HepG2 (cell line): ENCODE results near the gene FBXO30. TPM values are rescaled to one million over a fixed set of nuclear protein-coding genes. Genes with fewer than 3 reads are reported as not detected.

ENCODE experiments used
- AHR ChIP-seq: IDR thresholded peaks from 2 replicates; pipeline ENCODE4 v1.6.1; 2018; ENCODE audit warnings: missing genetic modification reagents, missing compliant biosample characterization
- ATRX ChIP-seq: sonication (generic); formaldehyde crosslinking; IDR thresholded peaks from 2 replicates; pipeline ENCODE4 v1.4.0; 2020; ENCODE audit warnings: missing genetic modification reagents, borderline replicate concordance
- FOXO1 ChIP-seq: sonication (generic); formaldehyde crosslinking; IDR thresholded peaks from 2 replicates; pipeline ENCODE4 v1.4.0; 2020; ENCODE audit warnings: missing genetic modification reagents
- NFIB ChIP-seq: sonication (generic); formaldehyde crosslinking; IDR thresholded peaks from 2 replicates; pipeline ENCODE4 v1.9.0; 2021; ENCODE audit warnings: missing genetic modification reagents, mild to moderate bottlenecking, borderline replicate concordance
- RXRA ChIP-seq: sonication (generic); formaldehyde crosslinking; IDR thresholded peaks from 2 replicates; pipeline ENCODE4 v1.5.1; 2020; ENCODE audit warnings: missing genetic modification reagents
- SMAD1 ChIP-seq: sonication (generic); formaldehyde crosslinking; IDR thresholded peaks from 2 replicates; pipeline ENCODE4 v1.4.0; 2020; ENCODE audit warnings: missing genetic modification reagents, low read depth, mild to moderate bottlenecking, borderline replicate concordance
- TCF7L2 ChIP-seq: IDR thresholded peaks from 2 replicates; pipeline ENCODE4 v1.6.1; 2011; ENCODE audit warnings: mild to moderate bottlenecking, low read depth, low read length, moderate library complexity
- WIZ ChIP-seq: sonication (generic); formaldehyde crosslinking; IDR thresholded peaks from 2 replicates; pipeline ENCODE4 v1.5.1; 2020; ENCODE audit warnings: mild to moderate bottlenecking, missing genetic modification reagents
- ZNF207 ChIP-seq: fragments of 450-650 bp; IDR thresholded peaks from 2 replicates; pipeline ENCODE4 v1.6.1; 2016; ENCODE audit warnings: antibody characterized with exemption, borderline replicate concordance
- ZNF563 ChIP-seq: sonication (generic); formaldehyde crosslinking; IDR thresholded peaks from 2 replicates; pipeline ENCODE4 v1.8.0; 2022; ENCODE audit warnings: mild to moderate bottlenecking, moderate library complexity, missing genetic modification reagents
- ZNF724P ChIP-seq: sonication (generic); formaldehyde crosslinking; IDR thresholded peaks from 2 replicates; pipeline ENCODE4 v1.8.0; 2022; ENCODE audit warnings: missing genetic modification reagents, borderline replicate concordance
- polyA plus RNA-seq, 8 experiments: library from polyadenylated mRNA; depleted of rRNA in 3 of 8; stranded (reverse) in 7 of 8; unstranded in 1 of 8; fragments of >200 nt; fragmentation: Illumina TruSeq in 4 of 8; extraction: Trizol in 4 of 8; gene quantifications; 2 replicates each; pipeline versions ENCODE4 v1.2.1 to v1.2.3, GENCODE V29; 2011 to 2016; ENCODE audit warnings: low read depth in 4 of 8, missing spikeins in 1 of 8, mixed read lengths in 1 of 8; ENCODE audit not compliant: insufficient read depth in 1 of 8
- total RNA-seq, 5 experiments: library from RNA; depleted of rRNA; stranded (reverse); fragments of >200 nt; fragmentation: Illumina TruSeq; extraction: Trizol; gene quantifications; 2 replicates each; pipeline ENCODE4 v1.2.3, GENCODE V29; 2016; ENCODE audit warnings: low read depth in 1 of 5
- TF ChIP-seq, protein P1 (sequence below): IDR thresholded peaks from 2 replicates; pipeline ENCODE4 v1.4.0; 2020; ENCODE audit warnings: mild to moderate bottlenecking, missing genetic modification reagents
- TF ChIP-seq, protein P2 (sequence below): sonication (generic); formaldehyde crosslinking; IDR thresholded peaks from 2 replicates; pipeline ENCODE4 v1.8.1; 2022; ENCODE audit warnings: low read depth, mild to moderate bottlenecking, missing genetic modification reagents
- TF ChIP-seq, protein P3 (sequence below): IDR thresholded peaks from 2 replicates; pipeline ENCODE4 v1.6.1; 2012; ENCODE audit warnings: inconsistent platforms
- TF ChIP-seq, protein P4 (sequence below): sonication (generic); formaldehyde crosslinking; conservative IDR thresholded peaks from 2 replicates; pipeline ENCODE4 v1.4.0; 2020; ENCODE audit warnings: missing genetic modification reagents
- TF ChIP-seq, protein P5 (sequence below): sonication (generic); formaldehyde crosslinking; IDR thresholded peaks from 2 replicates; pipeline ENCODE4 v1.4.0; 2020; ENCODE audit warnings: low read depth, missing genetic modification reagents

FBXO30 gene
- total and polyA plus RNA-seq, 2 of the 13 experiments (the other 11 are each of a cell fraction or from before 2014, with no cell fraction given) = 3.2 to 7.1 TPM

DNA sequence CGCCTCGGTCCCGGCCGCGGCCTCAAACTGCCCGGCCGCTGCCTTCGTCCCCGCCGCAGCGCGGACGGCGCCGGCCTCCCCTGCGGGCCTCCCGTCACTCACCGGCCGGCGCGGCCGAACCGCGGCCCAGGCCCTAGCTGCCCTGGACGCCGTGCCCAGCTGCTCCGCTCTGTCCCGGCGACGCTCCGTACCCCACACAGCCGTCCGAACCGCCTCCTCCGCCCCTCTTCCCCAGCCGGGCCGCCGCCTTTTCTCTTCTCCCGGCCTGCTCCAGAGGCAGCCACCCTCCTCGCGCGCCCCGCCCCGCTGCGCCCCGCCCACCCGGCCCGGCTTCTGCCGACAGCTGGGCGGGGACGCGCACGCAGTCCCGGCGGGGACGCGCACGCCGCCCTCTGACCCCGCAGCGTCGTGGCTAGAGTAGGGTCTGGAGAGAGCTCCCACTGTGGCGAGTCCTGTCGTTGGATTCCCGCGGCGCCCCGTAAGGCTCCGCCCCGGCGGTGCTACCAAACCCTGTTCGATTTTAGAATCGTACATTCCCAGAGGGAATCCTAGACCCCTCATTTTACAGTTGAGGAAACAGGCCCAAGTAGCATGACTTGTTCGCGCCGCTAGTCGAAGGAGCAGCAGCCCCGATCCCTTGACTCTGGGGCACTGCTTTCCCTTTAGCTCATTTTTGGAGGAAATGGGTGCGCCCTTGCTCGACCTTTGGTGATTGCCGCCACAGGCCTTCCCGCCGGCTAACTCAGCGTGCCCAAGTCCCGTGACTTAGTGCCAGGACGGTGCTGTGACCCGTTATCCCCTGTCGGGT lies at the start of gene FBXO30 (continued):
- peak; percentile 70; the same call in 1 of the 2 replicates for TF ChIP-seq FOXO1 (CRISPR knock-in tag)
- TF ChIP-seq ZNF724P (CRISPR knock-in tag) = no peak
- TF ChIP-seq, protein P1, sequence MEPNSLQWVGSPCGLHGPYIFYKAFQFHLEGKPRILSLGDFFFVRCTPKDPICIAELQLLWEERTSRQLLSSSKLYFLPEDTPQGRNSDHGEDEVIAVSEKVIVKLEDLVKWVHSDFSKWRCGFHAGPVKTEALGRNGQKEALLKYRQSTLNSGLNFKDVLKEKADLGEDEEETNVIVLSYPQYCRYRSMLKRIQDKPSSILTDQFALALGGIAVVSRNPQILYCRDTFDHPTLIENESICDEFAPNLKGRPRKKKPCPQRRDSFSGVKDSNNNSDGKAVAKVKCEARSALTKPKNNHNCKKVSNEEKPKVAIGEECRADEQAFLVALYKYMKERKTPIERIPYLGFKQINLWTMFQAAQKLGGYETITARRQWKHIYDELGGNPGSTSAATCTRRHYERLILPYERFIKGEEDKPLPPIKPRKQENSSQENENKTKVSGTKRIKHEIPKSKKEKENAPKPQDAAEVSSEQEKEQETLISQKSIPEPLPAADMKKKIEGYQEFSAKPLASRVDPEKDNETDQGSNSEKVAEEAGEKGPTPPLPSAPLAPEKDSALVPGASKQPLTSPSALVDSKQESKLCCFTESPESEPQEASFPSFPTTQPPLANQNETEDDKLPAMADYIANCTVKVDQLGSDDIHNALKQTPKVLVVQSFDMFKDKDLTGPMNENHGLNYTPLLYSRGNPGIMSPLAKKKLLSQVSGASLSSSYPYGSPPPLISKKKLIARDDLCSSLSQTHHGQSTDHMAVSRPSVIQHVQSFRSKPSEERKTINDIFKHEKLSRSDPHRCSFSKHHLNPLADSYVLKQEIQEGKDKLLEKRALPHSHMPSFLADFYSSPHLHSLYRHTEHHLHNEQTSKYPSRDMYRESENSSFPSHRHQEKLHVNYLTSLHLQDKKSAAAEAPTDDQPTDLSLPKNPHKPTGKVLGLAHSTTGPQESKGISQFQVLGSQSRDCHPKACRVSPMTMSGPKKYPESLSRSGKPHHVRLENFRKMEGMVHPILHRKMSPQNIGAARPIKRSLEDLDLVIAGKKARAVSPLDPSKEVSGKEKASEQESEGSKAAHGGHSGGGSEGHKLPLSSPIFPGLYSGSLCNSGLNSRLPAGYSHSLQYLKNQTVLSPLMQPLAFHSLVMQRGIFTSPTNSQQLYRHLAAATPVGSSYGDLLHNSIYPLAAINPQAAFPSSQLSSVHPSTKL = peak; percentile 42; the same call in 1 of the 2 replicates
- TF ChIP-seq RXRA (CRISPR knock-in tag) = peak; percentile 72; the same call in 1 of the 2 replicates
- TF ChIP-seq AHR (CRISPR knock-in tag) = no peak; the same call in 1 of the 2 replicates
- TF ChIP-seq, protein P2, sequence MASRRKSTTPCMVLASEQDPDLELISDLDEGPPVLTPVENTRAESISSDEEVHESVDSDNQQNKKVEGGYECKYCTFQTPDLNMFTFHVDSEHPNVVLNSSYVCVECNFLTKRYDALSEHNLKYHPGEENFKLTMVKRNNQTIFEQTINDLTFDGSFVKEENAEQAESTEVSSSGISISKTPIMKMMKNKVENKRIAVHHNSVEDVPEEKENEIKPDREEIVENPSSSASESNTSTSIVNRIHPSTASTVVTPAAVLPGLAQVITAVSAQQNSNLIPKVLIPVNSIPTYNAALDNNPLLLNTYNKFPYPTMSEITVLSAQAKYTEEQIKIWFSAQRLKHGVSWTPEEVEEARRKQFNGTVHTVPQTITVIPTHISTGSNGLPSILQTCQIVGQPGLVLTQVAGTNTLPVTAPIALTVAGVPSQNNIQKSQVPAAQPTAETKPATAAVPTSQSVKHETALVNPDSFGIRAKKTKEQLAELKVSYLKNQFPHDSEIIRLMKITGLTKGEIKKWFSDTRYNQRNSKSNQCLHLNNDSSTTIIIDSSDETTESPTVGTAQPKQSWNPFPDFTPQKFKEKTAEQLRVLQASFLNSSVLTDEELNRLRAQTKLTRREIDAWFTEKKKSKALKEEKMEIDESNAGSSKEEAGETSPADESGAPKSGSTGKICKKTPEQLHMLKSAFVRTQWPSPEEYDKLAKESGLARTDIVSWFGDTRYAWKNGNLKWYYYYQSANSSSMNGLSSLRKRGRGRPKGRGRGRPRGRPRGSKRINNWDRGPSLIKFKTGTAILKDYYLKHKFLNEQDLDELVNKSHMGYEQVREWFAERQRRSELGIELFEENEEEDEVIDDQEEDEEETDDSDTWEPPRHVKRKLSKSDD (CRISPR knock-in tag) = peak; percentile 76
- peak; percentile 79; the same call in 1 of the 2 replicates for TF ChIP-seq SMAD1
- TF ChIP-seq, protein P3, sequence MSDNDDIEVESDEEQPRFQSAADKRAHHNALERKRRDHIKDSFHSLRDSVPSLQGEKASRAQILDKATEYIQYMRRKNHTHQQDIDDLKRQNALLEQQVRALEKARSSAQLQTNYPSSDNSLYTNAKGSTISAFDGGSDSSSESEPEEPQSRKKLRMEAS = peak; percentile 72
- TF ChIP-seq ATRX (CRISPR knock-in tag) = no peak
- TF ChIP-seq NFIB (CRISPR knock-in tag) = no peak
- no peak for TF ChIP-seq ZNF207
- TF ChIP-seq, protein P4, sequence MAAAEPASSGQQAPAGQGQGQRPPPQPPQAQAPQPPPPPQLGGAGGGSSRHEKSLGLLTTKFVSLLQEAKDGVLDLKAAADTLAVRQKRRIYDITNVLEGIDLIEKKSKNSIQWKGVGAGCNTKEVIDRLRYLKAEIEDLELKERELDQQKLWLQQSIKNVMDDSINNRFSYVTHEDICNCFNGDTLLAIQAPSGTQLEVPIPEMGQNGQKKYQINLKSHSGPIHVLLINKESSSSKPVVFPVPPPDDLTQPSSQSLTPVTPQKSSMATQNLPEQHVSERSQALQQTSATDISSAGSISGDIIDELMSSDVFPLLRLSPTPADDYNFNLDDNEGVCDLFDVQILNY (CRISPR knock-in tag) = peak; percentile 32; the same call in 1 of the 2 replicates
- no peak for TF ChIP-seq TCF7L2
- TF ChIP-seq, protein P5, sequence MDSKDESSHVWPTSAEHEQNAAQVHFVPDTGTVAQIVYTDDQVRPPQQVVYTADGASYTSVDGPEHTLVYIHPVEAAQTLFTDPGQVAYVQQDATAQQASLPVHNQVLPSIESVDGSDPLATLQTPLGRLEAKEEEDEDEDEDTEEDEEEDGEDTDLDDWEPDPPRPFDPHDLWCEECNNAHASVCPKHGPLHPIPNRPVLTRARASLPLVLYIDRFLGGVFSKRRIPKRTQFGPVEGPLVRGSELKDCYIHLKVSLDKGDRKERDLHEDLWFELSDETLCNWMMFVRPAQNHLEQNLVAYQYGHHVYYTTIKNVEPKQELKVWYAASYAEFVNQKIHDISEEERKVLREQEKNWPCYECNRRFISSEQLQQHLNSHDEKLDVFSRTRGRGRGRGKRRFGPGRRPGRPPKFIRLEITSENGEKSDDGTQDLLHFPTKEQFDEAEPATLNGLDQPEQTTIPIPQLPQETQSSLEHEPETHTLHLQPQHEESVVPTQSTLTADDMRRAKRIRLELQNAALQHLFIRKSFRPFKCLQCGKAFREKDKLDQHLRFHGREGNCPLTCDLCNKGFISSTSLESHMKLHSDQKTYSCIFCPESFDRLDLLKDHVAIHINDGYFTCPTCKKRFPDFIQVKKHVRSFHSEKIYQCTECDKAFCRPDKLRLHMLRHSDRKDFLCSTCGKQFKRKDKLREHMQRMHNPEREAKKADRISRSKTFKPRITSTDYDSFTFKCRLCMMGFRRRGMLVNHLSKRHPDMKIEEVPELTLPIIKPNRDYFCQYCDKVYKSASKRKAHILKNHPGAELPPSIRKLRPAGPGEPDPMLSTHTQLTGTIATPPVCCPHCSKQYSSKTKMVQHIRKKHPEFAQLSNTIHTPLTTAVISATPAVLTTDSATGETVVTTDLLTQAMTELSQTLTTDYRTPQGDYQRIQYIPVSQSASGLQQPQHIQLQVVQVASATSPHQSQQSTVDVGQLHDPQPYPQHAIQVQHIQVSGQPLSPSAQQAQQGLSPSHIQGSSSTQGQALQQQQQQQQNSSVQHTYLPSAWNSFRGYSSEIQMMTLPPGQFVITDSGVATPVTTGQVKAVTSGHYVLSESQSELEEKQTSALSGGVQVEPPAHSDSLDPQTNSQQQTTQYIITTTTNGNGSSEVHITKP = peak; percentile 91
- TF ChIP-seq WIZ (CRISPR knock-in tag) = no peak
- TF ChIP-seq ZNF563 (CRISPR knock-in tag) = peak; percentile 44; the same call in 1 of the 2 replicates
